ENCODE measurements around the gene SLC30A7. TPM values are rescaled to one million over a fixed set of nuclear protein-coding genes. Genes with fewer than 3 reads are reported as not detected.
A peak's percentile ranks its signal among the peaks of the same experiment; 100 is the strongest.

Gene SLC30A7
- 10 to 100 TPM in 2 of 5 donors, 1 to 10 TPM in 3; 4.9 to 65.7 (median 9.8) TPM for total RNA-seq
- 1 to 10 TPM; 1.5 to 3.2 (median 2.1) TPM for polyA plus RNA-seq
- long read RNA-seq, donor 1, result 0 reads
- long read RNA-seq, donor 2, full-length matches to known transcripts, result 1 of 1 reads
- long read RNA-seq, donor 2, partial matches to known transcripts, result 0 of 1 reads
- long read RNA-seq, donor 2, other reads (novel, unspliced or antisense), result 0 of 1 reads
- long read RNA-seq, donor 3, partial matches to known transcripts, result 0 of 7 reads
- long read RNA-seq, donor 3, other reads (novel, unspliced or antisense), result 7 of 7 reads
- long read RNA-seq, donor 4, result 0 reads
- long read RNA-seq, donor 5, full-length matches to known transcripts, result 2 of 2 reads
- long read RNA-seq, donor 5, partial matches to known transcripts, result 0 of 2 reads
- long read RNA-seq, donor 5, other reads (novel, unspliced or antisense), result 0 of 2 reads
- long read RNA-seq, donor 6, result 0 reads
- long read RNA-seq, donor 7, full-length matches to known transcripts, result 3 of 3 reads
- long read RNA-seq, donor 7, partial matches to known transcripts, result 0 of 3 reads
- long read RNA-seq, donor 7, other reads (novel, unspliced or antisense), result 0 of 3 reads
- long read RNA-seq, donor 8, full-length matches to known transcripts, result 1 of 1 reads
- long read RNA-seq, donor 8, partial matches to known transcripts, result 0 of 1 reads
- long read RNA-seq, donor 8, other reads (novel, unspliced or antisense), result 0 of 1 reads
- long read RNA-seq, donor 9, result 0 reads
- long read RNA-seq, donor 10, result 0 reads

GRCh38 chr1:100895540-100896480 is at the start of gene SLC30A7:
Gene SLC30A7, plus strand, starts transcription at chr1:100896090. Its CDS starts 173 bp downstream, at chr1:100896263.
- no peaks in the 10 kb centered on the region for H3K27me3 ChIP-seq
- intact Hi-C loops (cut with DNase I; ENCODE audit: low total_unique reads), result no loop called here
- H3K4me1 ChIP-seq, result peaks cover 11 to 53% (median 33%) of the 10 kb centered on the region in 4 donors
- TF ChIP-seq EP300 (IDR thresholded peaks at IDR 0.05) (no peak), POLR2AphosphoS5 (IDR thresholded peaks at IDR 0.05) (peak; percentile 78 to 92 (median 84)), POLR2A (IDR thresholded peaks at IDR 0.05) (peak in 1 of 4 donors; percentile 65)
- TF ChIP-seq, protein P1, sequence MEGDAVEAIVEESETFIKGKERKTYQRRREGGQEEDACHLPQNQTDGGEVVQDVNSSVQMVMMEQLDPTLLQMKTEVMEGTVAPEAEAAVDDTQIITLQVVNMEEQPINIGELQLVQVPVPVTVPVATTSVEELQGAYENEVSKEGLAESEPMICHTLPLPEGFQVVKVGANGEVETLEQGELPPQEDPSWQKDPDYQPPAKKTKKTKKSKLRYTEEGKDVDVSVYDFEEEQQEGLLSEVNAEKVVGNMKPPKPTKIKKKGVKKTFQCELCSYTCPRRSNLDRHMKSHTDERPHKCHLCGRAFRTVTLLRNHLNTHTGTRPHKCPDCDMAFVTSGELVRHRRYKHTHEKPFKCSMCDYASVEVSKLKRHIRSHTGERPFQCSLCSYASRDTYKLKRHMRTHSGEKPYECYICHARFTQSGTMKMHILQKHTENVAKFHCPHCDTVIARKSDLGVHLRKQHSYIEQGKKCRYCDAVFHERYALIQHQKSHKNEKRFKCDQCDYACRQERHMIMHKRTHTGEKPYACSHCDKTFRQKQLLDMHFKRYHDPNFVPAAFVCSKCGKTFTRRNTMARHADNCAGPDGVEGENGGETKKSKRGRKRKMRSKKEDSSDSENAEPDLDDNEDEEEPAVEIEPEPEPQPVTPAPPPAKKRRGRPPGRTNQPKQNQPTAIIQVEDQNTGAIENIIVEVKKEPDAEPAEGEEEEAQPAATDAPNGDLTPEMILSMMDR (IDR thresholded peaks at IDR 0.05), result no peak
- peak within 1 kb of the TSS; percentile 66 to 88 (median 75) for H3K4me3 ChIP-seq
- no peaks in the 10 kb centered on the region for H3K9me3 ChIP-seq
- peak within 1 kb of the TSS; percentile 92 to 98 (median 97) for H3K27ac ChIP-seq
- peak; percentile 98 for DNase-seq
- 0 to 1% (median 1%) methylated on average over 26 to 62 of the region's 62 CpGs for WGBS, 5 donors
- peaks cover 7 to 26% (median 16%) of the 10 kb centered on the region in 4 donors for H3K36me3 ChIP-seq

DNA sequence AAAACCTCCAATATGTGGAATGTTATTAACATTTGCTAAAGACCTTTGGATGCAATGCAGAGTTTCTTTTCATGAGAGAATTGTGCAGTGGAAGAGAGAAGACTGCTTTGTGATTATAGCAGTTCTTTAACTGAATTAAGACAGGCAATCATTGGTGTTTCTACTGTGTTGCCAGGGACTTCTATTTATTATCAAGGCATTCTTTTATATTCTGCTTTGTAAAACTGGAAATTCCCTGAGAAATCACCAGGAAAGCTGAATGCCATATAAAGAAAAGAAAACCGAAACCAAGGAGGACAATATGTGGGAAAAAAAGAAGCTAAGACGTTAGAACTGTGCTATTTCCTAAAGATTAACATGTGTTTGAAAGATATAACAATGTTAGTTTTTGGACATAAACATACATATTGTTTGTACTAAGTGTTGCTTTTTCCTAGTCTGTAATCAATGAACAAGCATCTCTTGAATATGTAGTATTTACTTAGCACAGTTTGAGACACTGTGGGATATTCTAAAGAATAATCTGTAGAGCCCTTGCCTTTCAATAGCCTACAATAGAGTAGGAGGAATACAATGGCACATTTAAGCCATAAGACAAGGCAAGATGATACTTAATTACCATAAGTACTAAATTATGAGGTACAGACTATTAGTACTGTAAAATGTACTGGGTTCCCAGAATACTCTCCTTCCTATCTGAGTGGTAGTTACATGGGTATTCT is 48.4 kb upstream of the SLC30A7 start:
- Histone ChIP-seq H3K36me3 (no peaks in the 10 kb centered on the region), H3K27me3 (no peaks in the 10 kb centered on the region), H3K4me3 (peak overlapping the region in 1 of 4 donors; percentile 22), H3K4me1 (no peaks in the 10 kb centered on the region), H3K27ac (peak overlapping the region in 1 of 5 donors; percentile 7), H3K9me3 (no peaks in the 10 kb centered on the region)
- peak in 1 of 2 donors; percentile 20 for DNase-seq
- intact Hi-C loops (cut with DNase I; ENCODE audit: low total_unique reads), result no loop called here
- 2 to 13% (median 10%) methylated on average over 2 of the region's 2 CpGs for whole genome bisulfite sequencing, 5 donors
- TF ChIP-seq POLR2AphosphoS5 (IDR thresholded peaks at IDR 0.05), result no peak
- TF ChIP-seq EP300 (IDR thresholded peaks at IDR 0.05), result no peak
- TF ChIP-seq, protein P1 (IDR thresholded peaks at IDR 0.05), result no peak
- no peak for TF ChIP-seq POLR2A (IDR thresholded peaks at IDR 0.05)

DNA sequence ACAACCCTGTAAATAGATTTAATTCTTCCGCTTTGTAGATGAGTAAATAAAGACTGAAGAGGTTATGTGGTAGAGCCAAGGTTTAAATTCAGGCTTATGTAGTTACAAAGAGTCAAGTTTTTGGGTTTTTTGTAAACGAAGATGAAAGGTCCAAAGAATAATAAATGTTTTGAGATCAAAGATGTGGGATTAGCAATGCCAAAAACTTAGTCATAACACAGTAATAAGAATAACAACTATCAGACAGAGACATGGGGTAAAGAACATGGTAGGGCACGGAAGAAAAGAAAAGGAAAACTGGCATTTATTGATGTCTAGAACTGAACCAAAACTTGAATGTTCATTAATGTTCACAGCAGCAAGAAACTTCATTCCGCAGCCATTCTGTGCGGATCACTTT is 44.2 kb upstream of the SLC30A7 start:
- no peak for DNase-seq
- no peaks in the 10 kb centered on the region for H3K9me3 ChIP-seq
- TF ChIP-seq POLR2AphosphoS5 (IDR thresholded peaks at IDR 0.05) (no peak), POLR2A (IDR thresholded peaks at IDR 0.05) (no peak), EP300 (IDR thresholded peaks at IDR 0.05) (no peak)
- TF ChIP-seq, protein P1 (IDR thresholded peaks at IDR 0.05), result no peak
- H3K27ac ChIP-seq, result no peak overlapping the region
- no peaks in the 10 kb centered on the region for H3K27me3 ChIP-seq
- 77 to 89% (median 85%) methylated on average over 5 of the region's 5 CpGs for WGBS, 5 donors
- H3K4me1 ChIP-seq, result no peaks in the 10 kb centered on the region
- H3K36me3 ChIP-seq, result no peaks in the 10 kb centered on the region
- no peak overlapping the region for H3K4me3 ChIP-seq
- intact Hi-C loops (cut with DNase I; ENCODE audit: low total_unique reads), result no loop called here
